Measurements from ENCODE around the gene GPC1.
"Not testable (repeated sequence)": the region's sequence is repeated elsewhere in the genome, so short reads cannot be mapped to it uniquely, and the experiment has no call there.

GPC1 gene, protein sequence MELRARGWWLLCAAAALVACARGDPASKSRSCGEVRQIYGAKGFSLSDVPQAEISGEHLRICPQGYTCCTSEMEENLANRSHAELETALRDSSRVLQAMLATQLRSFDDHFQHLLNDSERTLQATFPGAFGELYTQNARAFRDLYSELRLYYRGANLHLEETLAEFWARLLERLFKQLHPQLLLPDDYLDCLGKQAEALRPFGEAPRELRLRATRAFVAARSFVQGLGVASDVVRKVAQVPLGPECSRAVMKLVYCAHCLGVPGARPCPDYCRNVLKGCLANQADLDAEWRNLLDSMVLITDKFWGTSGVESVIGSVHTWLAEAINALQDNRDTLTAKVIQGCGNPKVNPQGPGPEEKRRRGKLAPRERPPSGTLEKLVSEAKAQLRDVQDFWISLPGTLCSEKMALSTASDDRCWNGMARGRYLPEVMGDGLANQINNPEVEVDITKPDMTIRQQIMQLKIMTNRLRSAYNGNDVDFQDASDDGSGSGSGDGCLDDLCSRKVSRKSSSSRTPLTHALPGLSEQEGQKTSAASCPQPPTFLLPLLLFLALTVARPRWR

DNA sequence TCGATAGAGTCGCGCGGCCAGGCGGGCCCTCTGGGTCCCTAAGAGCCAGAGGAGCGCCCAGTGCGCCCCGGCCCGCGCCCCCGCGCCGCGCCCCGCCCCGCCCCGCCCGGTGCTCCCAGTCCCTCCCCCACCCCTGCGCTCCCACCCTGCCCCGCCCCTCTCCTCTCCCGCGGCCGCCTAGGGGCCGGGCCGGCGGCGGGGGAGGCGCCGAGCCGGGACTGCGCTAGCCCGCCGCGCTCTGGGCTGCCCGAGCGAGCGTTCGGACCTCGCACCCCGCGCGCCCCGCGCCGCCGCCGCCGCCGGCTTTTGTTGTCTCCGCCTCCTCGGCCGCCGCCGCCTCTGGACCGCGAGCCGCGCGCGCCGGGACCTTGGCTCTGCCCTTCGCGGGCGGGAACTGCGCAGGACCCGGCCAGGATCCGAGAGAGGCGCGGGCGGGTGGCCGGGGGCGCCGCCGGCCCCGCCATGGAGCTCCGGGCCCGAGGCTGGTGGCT is at the start of gene GPC1:
GPC1 (plus strand) TSS at position 207 of the 491 bp plus-strand sequence; CDS start at position 463, 256 bp downstream.
- DNase-seq = peak; percentile 53 to 61

DNA sequence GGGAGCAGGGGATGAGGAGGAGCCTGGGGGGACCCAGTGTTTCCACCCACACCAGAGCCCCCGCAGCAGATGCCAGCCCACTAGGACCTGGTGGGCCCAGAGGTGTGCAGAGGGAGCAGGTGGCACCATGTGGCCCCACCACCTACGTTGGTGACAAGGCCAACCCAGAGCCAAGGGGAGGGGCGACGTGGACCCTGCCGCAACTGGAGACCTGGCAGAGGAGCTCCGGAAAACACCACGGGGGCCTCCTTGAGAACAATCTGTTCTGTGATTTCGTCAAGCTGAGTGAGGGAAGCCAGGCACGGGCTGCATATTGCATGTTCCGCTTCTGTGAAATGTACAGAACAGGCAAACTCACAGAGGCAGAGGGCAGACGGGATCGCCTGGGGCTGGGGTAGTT is 49.1 kb upstream of the GPC1 start:
- no peak for DNase-seq

DNA sequence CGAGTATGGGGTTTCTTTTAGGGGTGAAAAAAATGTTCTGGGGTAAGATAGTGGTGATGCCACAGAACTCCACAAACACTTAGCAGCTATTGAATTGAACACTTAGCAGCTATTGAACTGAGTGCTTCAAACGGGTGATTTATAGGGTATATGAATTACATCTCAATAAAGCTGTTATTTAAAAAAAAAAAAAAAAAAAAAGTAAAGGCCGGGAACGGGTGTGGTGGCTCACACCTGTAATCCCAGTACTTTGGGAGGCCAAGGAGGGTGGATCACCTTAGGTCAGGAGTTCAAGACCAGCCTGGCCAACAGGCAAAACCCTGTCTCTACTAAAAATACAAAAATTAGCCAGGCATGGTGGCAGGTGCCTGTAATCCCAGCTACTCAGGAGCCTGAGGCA is 48.7 kb upstream of the GPC1 start:
- DNase-seq = not testable (repeated sequence)

DNA sequence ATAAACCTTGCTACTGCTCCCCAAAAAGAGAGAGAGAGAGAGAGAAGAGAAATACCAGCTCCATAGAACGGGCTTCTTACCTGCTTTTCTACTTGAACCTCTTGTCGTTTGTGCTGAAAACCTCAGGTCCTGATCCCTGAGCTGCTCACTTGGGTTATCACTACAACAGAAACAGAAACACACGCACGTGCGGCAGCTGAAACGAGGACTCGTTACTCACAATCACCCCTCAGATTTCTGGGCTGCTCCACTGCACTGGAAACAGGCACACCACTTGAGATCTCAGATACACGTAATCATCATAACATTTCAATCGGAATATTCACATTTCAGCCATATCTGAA is 48.2 kb upstream of the GPC1 start:
- DNase-seq = no peak

DNA sequence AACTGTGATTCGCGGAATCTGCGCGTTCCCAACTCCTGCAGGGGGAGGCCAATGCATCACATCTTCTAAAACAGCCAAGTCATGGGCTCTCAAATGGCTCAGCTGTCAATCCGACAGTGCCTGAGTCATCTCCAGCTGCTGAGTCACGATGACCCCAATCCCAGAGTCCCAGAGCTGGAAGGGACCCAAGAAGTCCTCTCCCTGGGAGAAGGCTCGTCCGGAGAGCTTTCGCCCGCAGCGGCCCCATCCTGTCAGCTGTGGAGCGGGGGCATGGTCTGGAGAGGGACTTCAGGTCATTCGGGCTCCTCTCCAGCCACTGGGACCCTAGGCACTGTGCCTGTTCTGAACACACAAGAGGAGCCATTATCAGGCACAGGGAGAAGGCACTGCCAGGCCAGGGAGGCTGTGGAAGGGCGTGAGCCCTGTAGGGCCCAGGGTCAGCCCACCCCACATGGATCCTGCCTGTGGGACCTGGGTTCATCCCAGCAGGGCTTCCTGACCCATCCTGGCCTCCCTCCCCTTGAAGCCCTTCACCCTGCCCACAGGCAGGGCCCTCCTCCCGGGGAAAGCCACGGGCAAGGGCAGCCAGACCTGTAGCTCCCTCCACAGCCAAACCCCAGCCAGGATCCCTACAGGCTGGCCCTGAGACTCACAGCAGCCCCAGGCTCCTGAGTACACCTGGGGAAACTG is 47.6 kb upstream of the GPC1 start:
- DNase-seq = no peak

DNA sequence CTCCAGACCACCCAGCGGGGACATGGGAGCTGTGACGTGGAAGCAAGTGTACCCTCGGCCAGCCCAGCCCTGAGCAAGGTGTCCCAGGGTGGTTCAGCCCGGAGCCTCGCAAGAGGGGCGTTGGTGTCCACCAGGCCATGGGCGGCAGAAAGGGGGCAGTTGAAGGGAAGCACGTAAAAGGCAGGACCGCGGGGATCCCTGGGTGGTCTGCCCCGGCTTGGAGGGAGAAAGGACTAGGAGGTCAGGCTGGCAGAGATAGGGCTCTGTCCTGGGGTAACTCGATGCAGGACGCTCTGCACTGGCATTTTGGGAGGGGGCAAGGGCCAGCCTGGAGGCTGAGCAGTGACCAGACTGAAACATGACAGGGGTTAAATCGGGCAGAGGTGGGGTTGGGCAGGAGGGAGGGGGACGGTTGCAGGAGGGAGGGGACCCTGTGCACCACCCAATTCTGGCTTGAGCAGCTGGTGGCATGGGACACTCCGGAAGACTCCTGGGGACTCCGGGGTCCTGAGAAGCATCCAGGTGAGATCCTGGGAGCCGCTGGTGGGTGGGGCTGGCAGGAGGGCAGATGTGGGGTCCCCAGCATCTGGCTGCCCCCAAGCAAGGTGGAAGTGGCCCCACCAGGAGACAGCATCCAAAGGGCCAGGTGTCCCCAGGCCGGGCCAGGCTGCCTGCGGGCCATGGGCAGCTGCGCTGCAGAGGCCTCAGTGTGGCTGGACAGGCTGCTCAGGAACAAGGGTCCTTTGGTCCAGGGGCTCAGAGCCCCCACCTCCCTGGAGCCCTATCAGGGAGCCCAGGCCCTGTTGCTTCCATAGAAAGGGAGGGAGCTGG is 46.8 kb upstream of the GPC1 start:
- no peak for DNase-seq

DNA sequence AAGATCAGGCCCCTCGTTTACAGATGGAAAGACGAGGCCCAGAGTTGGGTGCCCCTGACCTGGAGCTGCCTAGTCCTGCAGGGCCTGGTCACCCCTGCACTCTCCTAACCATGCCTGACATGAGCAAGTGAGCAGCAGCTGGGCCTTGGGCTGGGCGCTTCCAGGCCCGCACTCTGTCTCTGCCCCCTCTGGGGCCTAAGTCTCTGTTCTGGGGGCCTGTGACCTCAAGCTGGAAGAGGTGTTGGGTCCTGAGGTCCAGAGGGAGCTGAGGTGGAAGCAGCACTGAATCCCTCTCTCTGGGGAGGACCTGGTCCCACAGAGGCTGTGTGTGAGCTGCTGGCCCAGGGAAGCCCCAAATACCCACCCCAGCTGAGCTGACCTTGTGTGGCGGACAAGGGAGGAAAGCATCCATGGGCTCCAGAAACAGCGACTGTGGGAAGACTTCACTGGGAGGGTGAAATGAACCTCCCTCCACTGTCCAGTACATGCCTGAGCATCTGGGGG is 46.1 kb upstream of the GPC1 start:
- no peak for DNase-seq

DNA sequence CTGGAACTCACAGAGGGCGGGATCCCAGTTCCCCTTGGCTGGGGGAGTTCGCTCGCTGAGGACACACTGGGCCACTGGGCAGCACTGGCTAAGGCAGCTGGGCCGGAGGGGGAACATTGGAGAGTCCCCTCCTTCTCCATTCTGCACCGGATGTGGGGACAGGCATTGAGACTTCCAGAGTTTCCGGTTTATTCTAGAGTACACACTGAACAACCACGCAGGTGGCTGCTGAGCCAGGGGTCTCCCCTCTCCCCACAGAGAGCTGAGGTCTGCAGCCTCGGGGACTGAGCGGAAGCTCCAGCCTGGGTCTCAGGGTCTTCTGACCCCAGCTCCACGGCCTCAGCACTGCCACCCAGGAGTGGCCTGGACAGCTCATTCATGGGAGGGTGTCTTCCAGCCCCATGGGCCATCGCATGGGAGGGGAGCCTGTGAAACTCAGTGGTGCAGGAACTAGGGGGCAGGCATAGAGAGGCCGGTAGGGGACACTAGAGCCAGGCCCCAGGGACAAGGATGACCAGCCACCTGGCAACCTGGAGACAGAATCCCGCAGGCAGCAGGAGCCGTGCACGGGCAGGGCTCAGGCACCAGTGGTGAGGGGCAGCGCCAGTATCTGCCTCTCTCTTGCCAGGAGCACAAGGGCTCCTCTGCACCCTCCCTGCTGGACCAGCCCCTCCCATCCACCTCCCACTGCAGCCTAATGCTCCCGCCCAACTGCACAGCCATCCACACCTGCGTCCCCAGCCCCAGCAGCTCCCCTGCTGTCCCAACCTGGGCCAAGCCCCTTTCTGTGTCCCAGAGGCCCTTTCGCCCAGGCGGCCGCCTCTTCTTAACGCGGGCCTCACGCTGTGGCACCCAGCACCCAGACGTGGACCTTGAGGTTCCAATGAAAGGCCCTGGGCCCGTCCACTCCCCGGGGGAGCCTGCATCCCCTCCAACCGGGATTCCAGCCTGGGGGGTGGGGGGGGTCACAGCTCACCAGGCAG is 45.1 kb upstream of the GPC1 start:
- no peak for DNase-seq

DNA sequence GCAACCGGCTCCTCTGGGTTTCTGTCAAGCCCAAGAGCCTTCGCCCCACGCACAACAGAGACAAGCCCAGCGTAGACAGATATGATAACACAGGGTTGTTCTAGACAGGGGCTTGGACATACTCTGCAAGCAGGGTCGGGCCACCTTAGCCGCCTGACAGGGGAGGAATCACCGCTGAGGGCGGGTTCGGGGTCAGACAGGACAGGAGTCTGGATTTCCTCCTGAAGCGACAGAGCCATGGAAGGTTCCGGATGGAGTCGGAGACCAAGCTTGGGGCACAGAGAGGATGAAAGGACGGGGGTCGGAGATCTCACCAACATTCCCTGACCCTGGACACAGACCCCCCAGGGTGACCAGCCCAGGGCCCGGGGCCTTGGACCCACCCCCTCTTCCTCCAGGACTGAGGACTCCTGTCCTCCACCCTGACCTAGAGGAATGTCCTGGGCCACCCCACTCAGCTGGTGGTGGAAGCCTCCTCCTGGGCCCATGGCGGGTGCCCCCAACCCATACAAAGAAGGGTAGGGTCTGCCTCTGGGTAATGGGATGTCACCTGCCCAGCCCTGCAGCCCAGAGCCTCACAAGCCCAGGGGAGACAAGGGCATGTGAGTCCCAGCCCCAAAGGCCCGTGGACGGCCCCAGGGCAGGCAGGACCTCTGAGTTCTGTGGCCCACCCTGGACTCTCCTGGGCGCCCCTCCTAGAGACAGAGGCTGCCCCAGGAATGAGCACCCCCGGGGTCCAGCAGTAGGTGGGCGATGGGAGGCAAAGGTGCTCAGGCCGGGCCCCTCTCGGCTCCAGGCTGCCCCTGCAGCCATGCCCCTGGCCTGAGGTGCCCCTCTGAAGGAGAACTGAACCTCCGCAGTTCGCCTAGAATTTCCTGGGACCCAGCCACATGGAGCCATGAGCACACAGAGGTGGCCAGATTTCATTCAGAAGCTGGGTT is 44.1 kb upstream of the GPC1 start:
- no peak for DNase-seq

DNA sequence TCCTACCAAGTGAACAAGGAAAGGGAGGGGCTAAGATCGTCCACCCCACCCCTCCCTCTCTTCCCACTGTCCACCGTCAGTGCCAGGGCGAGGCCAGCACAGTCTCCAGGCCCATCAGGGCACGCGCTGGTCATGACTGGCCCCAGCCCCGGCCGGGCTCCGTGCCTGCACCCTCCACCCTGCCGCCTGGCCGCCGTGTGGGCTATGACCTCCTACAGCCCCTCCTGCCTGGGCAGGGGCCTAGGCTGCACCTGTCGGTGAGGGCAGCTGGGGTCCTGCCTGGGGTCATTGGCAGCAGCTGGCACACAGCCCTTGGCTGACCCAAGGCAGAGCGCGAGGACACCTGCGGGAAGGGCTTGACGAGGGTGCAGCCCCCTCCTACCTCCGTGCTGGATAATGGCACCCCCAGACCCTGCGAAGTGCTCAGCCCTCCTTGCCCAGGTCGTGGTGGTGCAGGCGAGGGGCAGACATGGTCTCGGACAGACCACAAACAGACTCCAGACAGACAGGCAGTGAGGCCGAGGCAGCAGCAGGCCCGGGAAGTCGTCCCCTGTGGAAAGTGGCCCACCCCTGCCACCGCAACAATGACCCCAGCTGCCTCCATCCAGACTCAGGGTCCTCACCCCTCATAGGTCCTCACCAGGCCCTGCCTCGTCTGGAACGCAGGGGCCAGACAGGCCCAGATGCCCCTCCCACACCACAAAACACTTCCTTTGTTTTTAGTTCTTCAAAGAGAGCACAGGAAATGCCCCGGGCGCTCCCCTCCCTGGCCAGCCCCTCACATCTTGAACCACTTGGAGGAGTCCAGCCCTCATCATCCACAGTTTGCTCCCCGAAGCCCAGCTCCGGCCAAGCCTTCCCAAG is 43.1 kb upstream of the GPC1 start:
- no peak for DNase-seq

DNA sequence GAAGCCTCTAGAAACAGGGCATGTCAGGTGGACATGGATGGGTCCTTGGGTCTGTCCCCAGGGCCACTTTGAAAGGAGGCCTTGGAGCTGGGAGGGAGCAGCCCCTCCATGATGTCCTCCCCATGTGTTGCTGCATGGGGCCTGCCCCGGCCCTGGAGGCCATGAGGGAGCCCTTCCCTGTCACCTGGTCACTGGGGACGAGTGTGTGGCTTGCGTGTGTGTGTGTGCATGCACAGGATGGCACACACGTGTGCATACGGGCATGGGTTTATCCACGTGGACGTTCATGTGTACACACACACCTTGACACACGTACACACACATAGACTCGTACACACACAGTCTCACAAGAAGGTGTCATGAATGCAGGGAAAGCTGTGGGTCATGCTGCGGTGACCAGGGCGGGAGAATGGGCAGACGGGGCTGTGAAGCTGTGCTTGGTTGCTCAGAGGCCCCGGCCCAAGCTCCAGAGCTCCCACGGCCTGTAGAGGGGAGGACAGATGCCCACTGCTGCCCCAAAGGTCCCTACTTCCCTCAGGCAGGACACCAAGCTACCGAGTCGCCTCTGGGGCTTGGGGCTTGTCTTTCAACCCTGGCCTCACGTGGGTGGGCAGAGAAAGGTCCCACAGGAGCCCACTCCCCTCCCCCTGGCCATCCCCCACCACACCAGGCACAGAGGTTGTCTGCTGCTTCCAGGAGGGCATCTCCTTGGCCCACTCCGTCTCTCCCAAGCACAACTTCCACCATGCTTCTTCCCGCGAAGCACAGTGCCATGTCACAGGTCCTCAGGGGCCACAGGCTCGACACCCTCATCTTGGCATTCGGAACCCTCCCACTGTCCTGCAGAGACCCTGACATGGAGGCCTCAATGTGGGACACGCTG is 42.3 kb upstream of the GPC1 start:
- no peak for DNase-seq

DNA sequence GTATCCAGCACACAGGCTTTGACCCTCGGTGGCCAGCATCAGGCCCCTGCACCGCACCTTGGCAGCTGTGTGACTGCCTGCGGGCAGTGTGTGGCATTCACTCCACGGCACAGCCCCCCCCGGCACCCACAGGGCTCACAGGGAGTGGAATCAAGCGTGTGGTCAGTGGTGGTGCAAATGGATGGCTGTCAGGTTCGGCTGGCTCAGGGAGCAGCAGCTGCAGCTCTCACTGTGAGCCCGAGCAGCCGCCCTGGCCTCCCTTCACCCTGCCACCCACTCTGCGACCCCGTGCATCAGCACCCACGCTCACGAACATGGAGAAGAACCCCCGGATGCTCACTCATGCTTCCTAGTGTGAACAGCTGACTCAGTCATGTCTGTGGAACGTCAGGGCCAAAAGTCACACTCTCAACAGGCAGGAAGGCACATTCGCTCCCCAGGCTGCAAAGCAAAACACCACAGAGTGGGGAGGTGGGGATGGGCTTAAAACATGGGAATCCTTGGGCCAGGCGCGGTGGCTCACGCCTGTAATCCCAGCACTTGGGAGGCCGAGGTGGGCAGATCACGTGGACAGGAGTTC is 41.5 kb upstream of the GPC1 start:
- DNase-seq = no peak

DNA sequence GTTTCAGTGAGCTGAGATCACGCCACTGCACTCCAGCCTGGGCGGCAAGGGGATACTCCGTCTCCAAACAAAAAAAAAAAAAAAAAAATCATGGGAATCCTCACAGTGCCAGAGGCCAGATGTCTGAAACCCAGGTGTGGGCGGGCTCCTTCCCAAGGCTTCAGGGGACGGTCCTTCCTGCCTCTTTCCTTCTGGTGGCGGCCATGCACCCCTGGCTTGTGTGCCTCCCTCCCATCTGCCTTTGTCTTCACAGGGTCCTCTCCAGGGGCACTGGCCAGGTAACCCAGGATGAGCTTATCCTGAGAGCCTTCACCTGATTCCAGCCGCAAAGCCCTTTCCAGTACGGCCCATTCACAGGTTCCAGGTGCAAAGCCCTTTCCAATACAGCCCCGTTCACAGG is 40.9 kb upstream of the GPC1 start:
- DNase-seq = no peak

DNA sequence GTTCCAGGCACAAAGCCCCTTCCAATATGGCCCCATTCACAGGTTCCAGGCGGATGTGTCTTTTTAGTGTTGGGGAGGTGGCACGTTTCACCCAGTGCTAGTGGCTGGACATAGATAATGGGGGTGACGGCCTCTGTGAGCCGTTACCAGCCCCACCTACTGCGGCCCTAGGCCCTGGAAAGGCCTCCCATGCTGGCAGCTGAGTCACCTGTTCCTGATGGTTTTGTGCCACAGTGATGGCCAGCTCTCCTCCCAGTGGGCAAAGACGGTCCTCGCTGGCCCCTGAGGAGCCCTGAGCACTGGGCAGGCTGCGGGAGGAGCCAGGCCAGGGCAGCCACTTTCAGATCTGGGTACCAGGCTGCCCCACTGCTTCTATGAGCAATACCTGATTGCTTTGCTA is 40.0 kb upstream of the GPC1 start:
- no peak for DNase-seq

DNA sequence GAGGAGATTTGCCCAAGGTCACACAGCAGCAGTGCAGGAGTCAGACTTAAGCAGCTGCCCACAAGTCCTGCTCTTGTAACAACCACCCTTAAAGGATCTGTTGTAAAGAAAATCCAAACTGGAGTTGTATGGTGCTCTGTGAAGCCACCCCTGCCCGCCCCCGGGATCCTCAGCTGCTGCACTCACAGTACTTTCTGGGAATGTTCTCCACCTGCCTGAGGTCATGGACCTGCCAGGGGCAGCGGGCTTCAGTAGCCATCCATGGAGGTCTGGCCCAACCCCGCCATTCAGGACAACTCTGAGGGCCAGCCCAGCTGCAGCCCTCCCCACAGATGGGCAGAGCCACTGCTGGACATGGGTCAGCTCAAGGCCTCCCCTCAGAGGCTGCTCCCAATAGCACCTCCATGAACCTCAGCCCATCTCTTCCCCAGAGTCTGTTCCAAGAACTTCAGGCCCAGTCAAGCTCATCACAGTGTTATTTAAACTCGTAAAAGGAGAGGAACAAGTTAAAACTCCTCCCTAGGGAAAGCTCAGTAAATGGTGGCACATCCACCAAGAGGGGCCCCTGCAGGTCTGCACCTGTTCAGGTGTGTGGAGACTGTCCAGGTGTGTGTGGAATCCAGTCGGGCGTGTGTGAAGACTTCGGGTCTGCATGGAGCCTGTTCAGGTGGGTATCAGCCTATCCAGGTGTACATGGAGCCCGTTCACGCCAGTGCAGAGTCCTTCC is 39.4 kb upstream of the GPC1 start:
- no peak for DNase-seq

DNA sequence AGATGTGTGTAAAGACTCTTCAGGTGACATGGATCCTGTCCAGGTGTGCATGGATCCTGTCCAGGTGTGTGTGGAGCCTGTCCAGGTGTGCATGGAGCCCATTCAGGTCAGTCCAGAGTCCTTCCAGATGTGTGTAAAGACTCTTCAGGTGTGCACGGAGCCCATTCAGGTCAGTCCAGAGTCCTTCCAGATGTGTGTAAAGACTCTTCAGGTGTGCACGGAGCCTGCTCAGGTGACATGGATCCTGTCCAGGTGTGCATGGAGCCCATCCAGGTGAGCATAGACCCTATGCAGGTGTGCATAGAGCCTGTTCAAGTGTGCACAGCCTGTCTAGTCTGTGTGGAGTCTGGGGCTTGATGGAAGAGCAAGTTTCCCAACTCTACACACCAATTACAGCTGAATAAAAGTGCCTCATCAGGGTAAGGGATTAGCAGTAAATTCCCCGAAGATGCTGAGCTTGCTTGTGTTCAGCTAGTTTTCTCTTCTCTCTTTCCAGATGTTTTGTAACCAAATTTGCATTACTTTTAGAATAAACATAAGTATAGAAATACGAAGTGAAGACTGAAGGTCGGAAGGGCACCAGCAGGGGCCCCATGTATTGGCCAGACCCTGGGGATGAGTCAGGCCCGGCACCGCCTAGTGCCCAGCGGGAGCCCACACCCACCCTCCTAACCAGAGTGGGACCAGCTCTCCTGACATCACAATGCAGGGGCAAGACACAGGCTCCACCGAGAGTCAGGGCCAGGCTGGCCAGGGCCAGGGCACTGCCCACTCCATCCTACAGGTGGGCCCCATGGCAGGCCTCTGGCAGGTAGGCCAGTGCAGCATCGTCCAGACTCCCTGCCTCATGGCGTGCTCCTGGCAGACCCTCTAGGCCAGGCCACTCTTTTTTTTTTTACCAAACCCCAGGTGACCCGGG is 38.6 kb upstream of the GPC1 start:
- no peak for DNase-seq

Data from activated CD4-positive, alpha-beta T cell treated with anti-CD3 and anti-CD28 coated beads, Interleukin-2, amount 50 U/mL, for 48 hours (primary cell).